ENCODE results near the gene CACNA1H.

DNA sequence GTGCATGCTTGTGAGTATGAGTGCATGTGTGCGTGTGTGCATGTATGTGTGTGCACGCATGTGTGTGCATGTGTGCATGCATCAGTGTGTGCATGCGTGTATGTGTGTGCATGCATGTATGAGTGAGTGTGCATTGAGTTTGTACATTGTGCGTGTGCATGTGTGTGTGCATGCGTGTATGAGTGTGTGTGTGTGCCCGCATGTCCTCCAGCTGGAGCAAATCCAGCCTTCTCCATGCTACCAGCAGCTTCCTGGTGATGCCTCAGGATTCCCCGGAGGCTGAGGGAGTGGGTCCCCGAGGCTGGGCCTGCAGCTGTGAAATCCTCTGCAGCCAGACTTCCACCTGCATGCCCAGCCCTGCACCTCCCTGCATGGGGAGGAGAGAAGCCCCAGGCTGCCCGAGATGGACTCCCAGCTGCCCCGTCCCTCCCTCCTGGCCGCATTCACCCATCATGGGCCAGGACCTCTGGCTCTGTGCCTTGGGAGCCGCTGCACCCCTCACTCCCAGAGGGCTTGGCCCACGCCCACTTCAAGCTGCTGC lies 112.3 kb downstream of the CACNA1H start:
- TF ChIP-seq ELF1 (IDR thresholded peaks at IDR 0.05; ENCODE audit: borderline replicate concordance, low read depth) (no peak), POLR2AphosphoS5 (IDR thresholded peaks at IDR 0.05; ENCODE audit: low read depth, low read length) (no peak), EZH2 (IDR thresholded peaks at IDR 0.05) (no peak)
